GM18502 (cell line): Measurements from ENCODE around the gene SPATA3.

Source experiments
- ATAC-seq: cut with Tn5 transposase; IDR thresholded peaks from one replicate; pipeline ENCODE4 v1.9.1; 2021; ENCODE audit warnings: mild to moderate bottlenecking; ENCODE audit not compliant: unreplicated experiment, poor library complexity

SPATA3 gene

GRCh38 chr2:231043796-231044195, 47.9 kb downstream of the SPATA3 start:
- ATAC-seq, result no peak

DNA sequence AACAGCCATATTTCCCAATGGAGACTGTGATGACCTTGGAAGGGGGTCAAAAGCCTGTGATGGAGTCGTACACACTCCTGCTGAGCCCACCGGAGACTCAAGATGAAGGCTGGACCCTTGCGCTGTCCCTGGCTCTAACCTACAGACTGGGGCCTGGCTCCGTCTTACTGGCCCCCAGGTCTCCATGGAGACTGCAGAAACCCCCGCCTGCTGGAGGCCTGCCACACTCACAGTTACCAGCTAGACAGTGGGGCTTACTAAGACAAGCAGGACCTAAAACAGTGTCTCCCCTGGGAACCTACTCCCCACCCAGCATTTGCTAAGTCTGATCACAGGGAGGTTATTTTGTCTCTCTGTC, 51.0 kb downstream of the SPATA3 start:
- no peak for ATAC-seq

GRCh38 chr2:231047274-231047922, 51.5 kb downstream of the SPATA3 start:
- ATAC-seq, result no peak

GRCh38 chr2:231047923-231048915, 52.3 kb downstream of the SPATA3 start:
- ATAC-seq, result no peak

DNA sequence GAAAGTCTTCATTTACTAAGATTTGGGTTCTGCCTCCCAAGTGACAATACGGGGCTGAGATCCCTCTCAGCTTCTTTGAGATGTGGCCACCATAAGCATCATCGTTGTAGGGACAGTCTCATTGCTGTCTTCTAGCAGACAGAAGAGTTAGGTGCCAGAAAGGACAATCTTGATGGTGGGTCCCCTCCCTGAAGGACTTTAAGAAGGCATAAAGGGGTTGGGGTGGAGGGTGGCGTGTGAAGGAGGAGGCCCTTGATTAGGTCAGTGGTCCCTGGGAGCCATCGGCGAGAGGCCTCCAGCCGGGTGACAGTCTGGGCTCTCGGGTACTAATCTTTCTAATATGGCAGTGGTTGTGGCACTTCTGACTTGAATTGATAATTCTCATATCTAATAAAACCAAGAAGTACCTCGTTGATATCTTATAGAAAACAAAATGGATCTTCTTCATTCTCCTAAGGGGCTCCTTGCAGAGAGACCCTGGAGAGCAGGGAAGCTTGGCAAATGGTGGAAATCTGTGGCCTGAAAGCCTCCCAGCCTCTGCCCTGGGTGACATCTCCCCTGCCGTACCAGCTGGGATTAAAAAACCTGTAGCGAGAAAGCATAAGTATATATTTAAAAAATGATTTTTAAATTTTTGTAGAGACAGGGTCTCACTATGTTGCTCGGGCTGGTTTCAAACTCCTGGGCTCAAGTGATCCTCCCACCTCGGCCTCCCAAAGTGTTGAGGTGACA, 53.5 kb downstream of the SPATA3 start:
- no peak for ATAC-seq

GRCh38 chr2:231050018-231050901, 54.3 kb downstream of the SPATA3 start:
- no peak for ATAC-seq

DNA sequence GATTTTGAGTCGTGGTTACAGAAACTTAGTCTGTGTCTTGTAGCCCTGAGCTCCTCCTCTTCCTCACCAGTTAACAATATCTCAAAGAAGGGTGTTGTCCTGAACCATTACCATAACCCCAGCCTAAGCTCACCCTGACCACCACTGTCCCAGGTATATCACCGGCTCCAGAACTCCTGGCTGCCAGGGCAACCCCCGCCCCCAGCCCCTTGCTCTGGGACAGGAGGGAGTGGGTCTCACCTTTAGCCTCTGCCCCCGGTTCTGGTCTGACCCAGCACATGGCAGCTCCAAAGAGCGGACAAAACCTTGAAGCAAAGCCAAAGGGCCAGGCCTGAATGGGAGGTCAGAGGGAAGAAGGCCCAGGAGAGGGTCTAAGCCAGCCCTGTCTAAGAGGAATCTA, 55.2 kb downstream of the SPATA3 start:
- ATAC-seq, result no peak

GRCh38 chr2:231052494-231053451, 56.9 kb downstream of the SPATA3 start:
- ATAC-seq, result peak; percentile 65

GRCh38 chr2:231053846-231054245, 57.9 kb downstream of the SPATA3 start:
- no peak for ATAC-seq

- ATAC-seq, result peak; percentile 74
Observed at GRCh38 chr2:231056453-231057416, 60.8 kb downstream of the SPATA3 start, which contains the start of gene PSMD1. Gene PSMD1 (plus strand): TSS chr2:231056867. CDS start chr2:231057026, 159 bp downstream.

- no peak for ATAC-seq
Observed at GRCh38 chr2:231057590-231057989, 61.7 kb downstream of the SPATA3 start.
